ENCODE data around the gene OSBPL10.
"Not testable (repeated sequence)": the region's sequence is repeated elsewhere in the genome, so short reads cannot be mapped to it uniquely, and the experiment has no call there.

OSBPL10 gene, protein sequence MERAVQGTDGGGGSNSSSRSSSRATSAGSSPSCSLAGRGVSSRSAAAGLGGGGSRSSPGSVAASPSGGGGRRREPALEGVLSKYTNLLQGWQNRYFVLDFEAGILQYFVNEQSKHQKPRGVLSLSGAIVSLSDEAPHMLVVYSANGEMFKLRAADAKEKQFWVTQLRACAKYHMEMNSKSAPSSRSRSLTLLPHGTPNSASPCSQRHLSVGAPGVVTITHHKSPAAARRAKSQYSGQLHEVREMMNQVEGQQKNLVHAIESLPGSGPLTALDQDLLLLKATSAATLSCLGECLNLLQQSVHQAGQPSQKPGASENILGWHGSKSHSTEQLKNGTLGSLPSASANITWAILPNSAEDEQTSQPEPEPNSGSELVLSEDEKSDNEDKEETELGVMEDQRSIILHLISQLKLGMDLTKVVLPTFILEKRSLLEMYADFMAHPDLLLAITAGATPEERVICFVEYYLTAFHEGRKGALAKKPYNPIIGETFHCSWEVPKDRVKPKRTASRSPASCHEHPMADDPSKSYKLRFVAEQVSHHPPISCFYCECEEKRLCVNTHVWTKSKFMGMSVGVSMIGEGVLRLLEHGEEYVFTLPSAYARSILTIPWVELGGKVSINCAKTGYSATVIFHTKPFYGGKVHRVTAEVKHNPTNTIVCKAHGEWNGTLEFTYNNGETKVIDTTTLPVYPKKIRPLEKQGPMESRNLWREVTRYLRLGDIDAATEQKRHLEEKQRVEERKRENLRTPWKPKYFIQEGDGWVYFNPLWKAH

GRCh38 chr3:31981206-31982181 is at the start of gene OSBPL10, which contains the start of gene ZNF860:
OSBPL10 (minus strand) TSS chr3:31981262; CDS start chr3:31981179, 83 bp downstream.
ZNF860 (plus strand) TSS chr3:31981750; CDS start chr3:31989080, 7,330 bp downstream.
- no peak for DNase-seq

DNA sequence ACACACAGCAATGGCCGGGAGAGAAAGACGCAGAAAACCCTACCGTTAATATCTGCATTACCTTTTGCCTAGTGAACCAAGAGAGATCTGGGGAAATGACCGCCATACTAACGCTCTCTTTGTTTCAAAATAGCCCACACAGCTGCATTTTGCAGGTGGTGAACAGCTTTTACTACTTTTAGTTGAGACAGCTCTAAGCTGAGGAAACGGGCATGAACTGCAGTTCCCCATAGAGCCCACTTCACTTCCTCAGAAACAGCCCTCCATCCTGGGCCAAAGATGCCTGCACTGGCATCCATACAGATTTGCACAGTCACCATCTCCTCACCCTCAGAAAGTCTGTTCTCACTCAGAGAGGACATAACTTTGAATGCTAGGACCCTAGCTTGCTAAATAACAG is 45.5 kb upstream of the OSBPL10 start:
- DNase-seq, result no peak

DNA sequence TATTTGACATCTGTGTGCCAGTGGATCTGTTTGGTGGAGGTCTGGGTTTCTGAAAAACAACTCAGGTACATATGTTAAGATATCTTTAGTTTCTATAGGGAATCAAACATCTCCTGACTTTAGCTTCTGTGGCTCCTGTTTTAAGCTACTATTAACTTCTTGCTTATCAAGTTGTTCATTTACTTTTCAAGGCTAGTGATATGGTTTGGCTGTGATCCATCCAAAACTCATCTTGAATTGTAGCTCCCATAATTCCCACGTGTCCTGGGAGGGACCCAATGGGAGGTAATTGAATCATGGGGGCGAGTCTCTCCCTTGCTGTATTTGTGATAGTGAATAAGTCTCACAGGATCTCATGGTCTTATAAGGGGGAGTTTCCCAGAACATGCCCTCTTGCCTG is 41.9 kb upstream of the OSBPL10 start:
- DNase-seq, result no peak

DNA sequence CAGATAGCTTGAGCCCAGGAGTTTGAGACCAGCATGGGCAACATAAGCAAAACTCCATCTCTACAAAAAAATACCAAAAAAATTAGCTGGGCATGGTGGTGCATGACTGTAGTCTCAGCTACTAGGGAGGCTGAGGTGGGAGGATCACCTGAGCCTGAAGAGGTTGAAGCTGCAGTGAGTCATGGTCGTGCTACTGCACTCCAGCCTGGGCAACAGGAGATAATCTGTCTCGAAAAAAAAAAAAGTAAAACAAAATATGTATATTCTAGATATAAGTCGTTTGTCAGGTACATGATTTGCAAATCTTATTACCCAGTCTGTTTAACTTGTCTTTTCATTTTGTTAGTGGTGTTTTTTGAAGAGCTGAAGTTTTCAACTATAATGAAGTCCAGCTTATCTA is 40.7 kb upstream of the OSBPL10 start:
- no peak for DNase-seq

GRCh38 chr3:32021155-32021554 is 40.1 kb upstream of the OSBPL10 start:
- no peak for DNase-seq

GRCh38 chr3:32018757-32019564 is 37.9 kb upstream of the OSBPL10 start:
- DNase-seq, result no peak

DNA sequence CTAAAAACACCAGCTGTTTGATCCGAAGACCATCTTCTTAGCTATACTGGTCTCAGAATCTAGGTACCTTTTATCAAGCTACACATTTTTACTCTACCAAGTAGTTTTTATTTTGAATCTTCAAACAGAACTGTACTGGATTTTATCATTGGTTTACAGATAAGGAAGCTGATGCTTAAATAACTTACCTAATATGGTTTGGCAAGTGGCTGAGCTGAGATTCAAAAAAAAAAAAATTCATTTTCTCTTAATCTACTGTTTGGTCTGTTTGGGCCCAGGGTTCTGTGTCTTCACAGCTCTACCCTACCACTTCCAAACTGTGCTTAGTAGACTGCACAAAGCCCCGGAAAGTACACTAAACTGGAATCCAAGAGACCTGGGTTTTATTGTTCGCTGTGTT is 36.2 kb upstream of the OSBPL10 start:
- no peak for DNase-seq

GRCh38 chr3:32015638-32016037 is 34.6 kb upstream of the OSBPL10 start:
- DNase-seq, result not testable (repeated sequence)

DNA sequence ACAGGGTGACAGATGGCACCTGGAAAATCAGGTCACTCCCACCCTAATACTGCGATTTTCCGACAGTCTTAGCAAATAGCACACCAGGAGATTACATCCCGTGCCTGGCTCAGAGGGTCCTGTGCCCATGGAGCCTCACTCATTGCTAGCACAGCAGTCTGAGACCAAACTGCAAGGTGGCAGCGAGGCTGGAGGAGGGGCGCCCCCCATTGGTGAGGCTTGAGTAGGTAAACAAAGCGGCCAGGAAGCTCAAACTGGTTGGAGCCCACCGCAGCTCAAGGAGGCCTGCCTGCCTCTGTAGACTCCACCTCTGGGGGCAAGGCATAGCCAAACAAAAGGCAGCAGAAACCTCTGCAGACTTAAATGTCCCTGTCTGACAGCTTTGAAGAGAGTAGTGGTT is 29.6 kb upstream of the OSBPL10 start:
- not testable (repeated sequence) for DNase-seq

DNA sequence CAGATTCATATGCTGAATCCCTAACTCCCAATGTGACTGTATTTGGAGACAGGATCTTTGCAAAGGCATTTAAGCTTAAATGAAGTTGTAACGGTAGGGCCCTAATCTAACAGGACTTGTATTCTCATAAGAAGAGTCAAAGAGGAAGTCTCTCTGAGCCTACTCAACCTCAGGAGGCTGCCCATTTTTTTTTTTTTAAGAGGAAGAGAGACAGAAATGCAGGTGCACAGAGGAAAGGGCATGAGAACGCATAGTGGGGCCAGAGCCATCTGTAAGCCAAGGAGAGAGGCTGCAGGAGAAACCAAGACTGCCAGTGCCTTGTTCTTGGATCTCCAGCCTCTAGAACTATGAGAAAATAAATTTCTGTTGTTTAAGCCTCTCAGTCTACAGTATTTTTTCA is 28.9 kb upstream of the OSBPL10 start:
- DNase-seq, result no peak

GRCh38 chr3:32009101-32009500 is 28.0 kb upstream of the OSBPL10 start:
- no peak for DNase-seq

DNA sequence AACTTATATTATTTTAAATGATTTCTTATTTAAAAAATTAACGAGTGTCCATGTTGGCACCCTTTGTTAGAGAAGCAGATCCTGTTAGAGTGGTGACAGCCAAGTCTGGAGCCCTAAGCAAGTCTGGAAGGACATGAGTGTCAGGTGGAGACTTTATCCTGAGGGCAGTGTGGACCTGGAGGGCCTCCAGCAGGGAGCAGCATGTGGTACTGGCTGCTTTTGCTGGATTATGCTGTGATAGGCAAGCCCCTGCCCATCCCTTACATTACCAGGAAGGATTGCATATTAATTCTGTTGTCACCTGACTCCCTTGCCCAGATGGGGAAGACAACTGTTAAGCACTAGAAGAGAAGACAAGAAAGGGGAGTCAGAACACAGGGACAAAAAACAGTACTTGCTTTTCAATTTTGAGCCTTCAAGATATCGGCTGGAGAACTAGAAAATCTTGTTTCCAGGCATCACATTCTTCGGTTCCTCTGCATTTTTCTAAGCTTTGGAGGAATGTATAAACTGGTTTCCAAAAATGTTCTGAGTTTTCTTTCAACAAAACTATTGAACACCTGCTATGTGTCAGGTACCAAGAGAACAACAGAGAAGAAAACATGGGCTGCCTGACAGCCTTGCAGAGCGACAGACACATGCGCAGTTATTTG is 23.2 kb upstream of the OSBPL10 start:
- DNase-seq, result no peak

- DNase-seq, result no peak
Observed at GRCh38 chr3:32003380-32003779, 22.3 kb upstream of the OSBPL10 start.

DNA sequence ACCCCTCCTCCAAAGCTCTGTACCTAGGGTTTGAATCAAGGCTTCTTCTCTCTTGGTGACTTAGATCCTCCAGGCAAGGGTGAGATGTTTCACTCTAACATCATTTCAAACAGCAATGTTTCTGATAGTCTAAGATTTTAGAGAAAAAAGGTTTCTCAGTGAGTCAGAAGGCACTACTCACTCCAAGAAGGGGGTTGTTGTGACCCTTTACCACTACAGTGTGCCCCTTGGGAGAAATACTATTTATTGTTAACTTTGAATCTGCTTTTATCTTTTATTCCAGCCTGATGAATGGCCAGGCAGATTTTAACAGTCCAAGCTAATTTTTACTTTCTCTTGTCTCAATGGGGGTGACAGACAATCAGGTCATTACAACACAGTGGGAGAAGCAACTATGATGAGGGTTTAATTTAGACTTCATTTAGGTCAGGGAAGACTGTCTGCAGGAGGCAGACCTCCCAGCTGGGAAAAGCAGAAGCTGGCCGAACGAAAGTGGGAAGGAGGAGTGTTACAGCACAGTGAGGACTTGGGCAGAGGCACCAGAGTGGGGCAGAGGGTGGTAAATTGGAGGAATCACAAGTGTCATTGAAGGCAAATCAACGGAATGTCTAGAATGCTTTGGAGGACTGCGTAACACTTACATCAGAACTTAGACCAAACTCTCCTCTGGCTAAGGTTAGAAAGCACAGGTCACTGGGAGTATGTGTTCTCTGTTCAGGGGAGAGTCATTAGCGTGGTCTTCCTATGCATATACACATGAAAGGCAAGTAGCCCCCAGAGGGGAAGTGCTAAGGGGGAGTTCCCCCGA is 21.7 kb upstream of the OSBPL10 start:
- DNase-seq, result no peak

GRCh38 chr3:32000877-32001276 is 19.8 kb upstream of the OSBPL10 start:
- DNase-seq, result no peak

DNA sequence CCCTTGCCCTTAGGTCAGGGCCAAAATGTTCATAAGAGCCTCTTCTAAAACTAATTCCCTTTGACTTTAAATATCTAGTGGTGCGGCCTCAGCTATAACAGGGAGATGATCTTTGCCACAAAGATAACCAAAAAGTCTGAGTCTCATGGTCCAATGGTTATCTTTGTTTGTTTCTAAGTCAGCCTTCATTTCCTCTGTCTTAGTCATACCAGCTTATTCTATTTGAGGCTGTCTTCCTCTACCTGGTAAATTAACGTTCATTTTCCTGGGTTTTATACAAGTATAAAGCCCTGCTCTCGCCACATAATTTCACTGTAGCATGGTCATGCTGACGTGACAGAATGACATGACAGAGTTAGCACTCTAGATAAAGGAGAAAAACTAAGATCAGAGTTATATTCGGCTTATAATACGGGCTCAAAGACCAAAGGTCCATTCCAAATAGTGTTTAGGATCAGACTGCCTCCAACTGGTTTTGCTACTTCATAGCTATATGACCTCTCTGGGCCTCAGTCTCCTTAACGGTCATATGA is 18.9 kb upstream of the OSBPL10 start:
- DNase-seq, result no peak

DNA sequence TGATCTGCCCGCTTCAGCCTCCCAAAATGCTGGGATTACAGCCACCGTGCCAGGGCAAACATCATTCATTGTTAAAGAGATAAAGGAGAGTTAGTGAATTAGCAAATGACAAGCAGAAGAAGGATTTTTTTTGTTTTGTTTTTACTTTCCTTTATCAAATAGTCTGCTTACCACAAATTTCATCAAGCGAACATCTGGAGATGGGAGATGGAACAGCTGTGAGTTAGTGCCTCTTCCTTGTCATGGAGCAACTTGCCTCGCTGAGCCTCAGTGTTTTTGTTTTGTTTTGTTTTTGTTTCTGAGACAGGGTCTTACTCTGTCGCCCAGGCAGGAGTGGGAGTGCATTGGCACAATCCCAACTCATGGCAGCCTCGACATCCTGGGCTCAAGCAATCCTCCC is 16.4 kb upstream of the OSBPL10 start:
- DNase-seq, result no peak

GRCh38 chr3:31996195-31996594 is 15.1 kb upstream of the OSBPL10 start:
- no peak for DNase-seq

GRCh38 chr3:31995026-31995425 is 14.0 kb upstream of the OSBPL10 start:
- not testable (repeated sequence) for DNase-seq

DNA sequence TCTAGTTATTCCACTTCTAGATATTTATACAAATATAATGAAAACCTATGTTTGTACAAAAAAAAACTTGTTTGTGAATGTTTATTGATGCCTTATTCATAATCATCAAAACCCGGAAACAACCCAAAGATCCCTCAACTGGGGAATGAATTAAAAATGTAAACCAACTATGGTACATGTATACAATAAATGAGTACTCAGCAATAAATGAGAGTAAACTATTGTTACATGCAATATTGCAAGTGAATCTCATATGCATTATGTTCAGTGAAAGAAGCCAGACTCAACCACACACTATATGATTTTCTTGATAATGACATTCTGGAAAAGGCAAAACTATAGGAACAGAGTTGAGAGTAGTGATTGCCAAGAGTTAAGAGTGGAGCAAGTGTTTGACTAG is 12.8 kb upstream of the OSBPL10 start:
- DNase-seq, result no peak

All from SIG-M5 (cell line).